HG03025 (cell line): ENCODE results near the gene MCTP1.
A peak's percentile ranks its signal among the peaks of the same experiment; 100 is the strongest.
"Not testable (repeated sequence)": the region's sequence is repeated elsewhere in the genome, so short reads cannot be mapped to it uniquely, and the experiment has no call there.

Experiments
- ATAC-seq: cut with Tn5 transposase; IDR thresholded peaks from one replicate; pipeline ENCODE4 v1.9.1; 2021; ENCODE audit warnings: mild to moderate bottlenecking, moderate library complexity; ENCODE audit not compliant: unreplicated experiment, low FRiP score

Gene MCTP1

DNA sequence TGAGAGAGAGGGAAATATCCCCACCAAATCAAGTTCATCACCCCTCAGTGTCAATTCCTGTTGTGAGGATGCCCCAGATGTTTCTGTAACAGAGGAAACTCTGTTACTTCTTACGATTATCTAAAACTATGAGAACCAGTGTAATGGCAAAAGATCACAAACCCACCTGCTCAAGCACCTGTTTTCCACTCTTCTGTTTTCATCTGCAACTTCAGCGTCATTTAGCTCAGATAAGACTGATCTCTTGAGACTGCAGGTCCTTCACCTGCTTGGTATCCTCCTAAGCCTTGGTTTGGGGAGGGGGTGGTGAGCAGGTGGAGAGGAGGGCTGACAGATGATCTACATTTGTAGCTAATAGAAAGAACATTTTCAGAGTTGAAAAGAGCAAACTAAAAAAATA, 437.2 kb downstream of the MCTP1 start:
- ATAC-seq, result no peak

- no peak for ATAC-seq
Measured at GRCh38 chr5:94847019-94847418, 437.9 kb downstream of the MCTP1 start.

GRCh38 chr5:94845696-94846095, 439.2 kb downstream of the MCTP1 start:
- ATAC-seq, result not testable (repeated sequence)

GRCh38 chr5:94841598-94842322, 443.1 kb downstream of the MCTP1 start:
- no peak for ATAC-seq

DNA sequence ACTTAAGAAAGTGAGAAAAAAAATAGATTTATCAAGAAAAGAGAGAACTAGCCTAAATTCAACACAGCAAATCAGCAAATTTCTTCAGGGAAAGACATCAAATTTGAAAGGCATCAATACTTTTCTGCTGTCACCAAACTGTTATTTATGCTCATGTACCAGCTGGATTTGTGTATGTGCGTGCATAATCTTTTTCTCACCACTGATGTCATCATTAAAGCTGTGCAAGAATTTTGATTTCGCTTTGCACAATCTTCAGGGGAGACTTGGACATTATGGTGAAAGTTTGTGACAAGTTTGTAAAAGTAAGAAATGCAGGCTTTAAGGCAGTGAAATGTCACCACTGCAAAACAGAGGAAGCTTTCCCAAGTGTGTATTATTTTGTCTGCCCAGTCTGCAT, 451.0 kb downstream of the MCTP1 start:
- ATAC-seq, result no peak

- ATAC-seq, result no peak
Measured at GRCh38 chr5:94832685-94833084, 452.2 kb downstream of the MCTP1 start.

DNA sequence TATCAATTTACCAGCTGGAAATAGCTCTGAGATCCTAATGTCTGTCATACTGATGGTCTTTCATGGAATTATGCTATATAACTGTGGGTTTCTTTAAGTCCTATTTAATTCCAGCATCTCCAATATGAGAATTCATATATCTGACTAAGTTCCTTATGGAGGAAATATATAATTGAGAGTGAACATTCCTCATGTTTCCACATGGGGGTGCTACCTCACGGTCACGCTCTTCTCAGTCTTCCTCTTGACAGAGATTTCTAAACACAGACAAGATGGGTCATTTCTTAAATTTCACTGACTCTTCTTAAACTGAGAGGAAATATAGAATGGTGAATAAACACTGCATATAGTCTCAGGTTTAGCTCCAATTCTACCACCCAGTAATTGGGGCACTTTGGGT, 454.4 kb downstream of the MCTP1 start:
- ATAC-seq, result no peak

- not testable (repeated sequence) for ATAC-seq
Measured at GRCh38 chr5:94828222-94828621, 456.7 kb downstream of the MCTP1 start.

DNA sequence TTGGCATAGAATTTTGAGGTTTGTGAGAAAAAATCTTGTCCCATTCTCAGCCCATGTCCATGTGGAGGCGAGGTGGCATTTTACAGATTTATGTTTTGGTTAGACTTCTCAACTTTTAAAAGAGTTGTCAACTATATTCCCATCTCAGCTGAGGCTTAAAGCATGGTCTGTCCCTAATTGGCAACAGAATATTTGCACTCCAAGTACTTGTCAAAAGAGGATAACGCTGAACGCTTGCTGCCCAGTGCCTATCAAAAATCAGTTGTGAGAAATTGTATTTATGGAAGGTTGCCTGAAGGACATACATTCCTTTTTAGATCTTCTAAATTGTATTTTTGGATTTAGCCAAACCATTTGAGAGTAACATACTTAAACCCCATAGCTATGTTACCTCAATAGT, 464.4 kb downstream of the MCTP1 start:
- no peak for ATAC-seq

- no peak for ATAC-seq
Measured at GRCh38 chr5:94818904-94819303, 466.0 kb downstream of the MCTP1 start.

- ATAC-seq, result no peak
Measured at GRCh38 chr5:94815313-94816039, 469.4 kb downstream of the MCTP1 start.

DNA sequence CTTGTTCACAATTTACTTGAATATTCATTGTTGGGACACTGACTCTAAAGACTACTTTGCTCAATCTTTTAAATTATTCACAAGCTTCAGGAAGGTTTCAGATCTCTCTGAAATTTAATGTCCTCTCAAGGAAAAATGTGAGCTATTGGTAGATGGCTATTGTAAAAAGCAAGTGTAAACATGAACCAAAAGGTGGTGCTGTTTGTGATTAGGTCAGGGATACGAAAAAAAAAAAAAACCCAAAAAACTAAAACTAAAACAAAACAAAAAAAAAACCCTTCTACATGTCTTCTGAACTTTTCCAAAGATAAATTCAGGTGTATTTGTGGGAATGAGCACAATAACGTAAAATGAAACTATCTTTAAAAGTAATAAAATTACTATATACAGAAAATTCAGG, 472.7 kb downstream of the MCTP1 start:
- ATAC-seq, result no peak

GRCh38 chr5:94811331-94811730, 473.6 kb downstream of the MCTP1 start:
- no peak for ATAC-seq

GRCh38 chr5:94810877-94811276, 474.0 kb downstream of the MCTP1 start:
- ATAC-seq, result no peak

GRCh38 chr5:94810281-94810680, 474.6 kb downstream of the MCTP1 start:
- no peak for ATAC-seq

DNA sequence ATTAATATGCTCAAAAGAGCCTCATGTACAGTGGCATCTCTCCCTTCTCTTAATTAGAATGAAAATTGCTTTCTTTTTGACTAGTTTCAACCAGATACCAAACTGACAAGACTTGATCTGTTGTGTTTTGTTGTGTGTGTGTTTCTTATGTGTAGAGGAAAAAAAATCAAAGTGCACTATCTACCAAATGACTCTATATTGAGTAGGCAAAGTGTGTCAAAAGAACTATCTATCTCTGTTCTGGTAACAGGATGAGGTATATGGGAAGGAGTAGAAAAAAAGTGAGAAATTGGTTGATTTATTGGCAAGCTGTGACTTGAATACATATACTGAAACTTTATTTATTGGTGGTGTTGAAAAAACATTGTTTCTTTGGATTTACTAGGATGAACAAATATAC, 476.4 kb downstream of the MCTP1 start:
- ATAC-seq, result no peak

GRCh38 chr5:94807985-94808384, 476.9 kb downstream of the MCTP1 start:
- ATAC-seq, result no peak

DNA sequence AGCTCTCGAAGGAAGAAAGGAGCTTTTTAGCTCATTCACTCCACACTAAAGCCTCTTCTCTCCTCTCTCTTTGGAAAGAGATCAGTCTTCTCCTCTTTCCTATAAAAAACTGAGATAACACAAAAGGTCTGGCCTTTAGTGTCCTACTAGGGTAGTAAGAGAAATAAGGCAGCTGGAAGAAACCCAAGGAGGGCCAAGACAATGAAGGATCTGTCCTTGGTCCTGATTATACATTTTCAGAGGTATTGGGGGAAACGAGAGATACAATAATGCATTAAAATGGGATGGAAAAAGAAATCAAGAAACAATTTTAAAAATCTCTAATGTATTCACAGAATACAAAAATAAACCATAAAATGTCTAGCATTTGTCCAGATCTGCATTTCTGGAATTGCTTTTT, 482.4 kb downstream of the MCTP1 start:
- no peak for ATAC-seq

DNA sequence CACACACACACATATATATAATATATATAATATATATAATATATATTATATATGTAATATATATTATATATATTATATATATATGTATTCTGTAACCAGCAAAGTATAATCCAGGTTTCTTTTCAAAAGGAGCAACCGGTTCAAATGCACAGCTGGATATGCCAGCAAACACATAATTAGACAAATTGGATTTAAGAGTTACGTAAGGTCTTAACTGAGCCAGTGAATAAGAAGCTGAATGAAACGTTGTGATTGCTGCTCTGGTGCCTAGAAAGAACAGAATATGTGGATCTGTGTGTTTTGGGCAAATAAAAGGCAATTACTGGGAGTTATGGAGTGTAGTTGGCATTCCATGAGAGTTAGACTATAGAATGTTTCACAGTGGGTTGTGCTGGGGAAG, 488.3 kb downstream of the MCTP1 start:
- ATAC-seq, result no peak

DNA sequence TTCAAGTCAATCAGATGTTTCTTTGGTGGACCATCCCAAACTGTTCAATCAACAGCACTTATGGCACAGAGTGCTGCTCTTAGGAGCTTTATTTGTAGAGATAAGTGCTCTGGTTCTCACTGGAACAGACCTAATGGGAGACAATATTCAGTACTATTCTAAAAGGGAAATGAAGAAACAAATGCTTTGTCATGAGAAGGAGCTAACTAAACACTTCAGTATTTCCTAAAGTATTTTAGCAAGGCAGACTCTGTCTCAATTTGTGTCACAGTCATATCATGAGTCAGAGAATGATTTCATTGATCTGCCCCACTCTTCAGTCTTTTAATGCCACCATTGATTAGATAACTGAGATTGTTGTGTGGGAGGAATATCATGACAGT, 491.1 kb downstream of the MCTP1 start:
- peak; percentile 36 for ATAC-seq

- peak; percentile 100 for ATAC-seq
Measured at GRCh38 chr5:94793113-94793815, 491.6 kb downstream of the MCTP1 start.

- no peak for ATAC-seq
Measured at GRCh38 chr5:94791829-94792228, 493.1 kb downstream of the MCTP1 start.
